GM23338 (cell line): ENCODE results near the gene OR5B17.

Experiments
- CREB1 ChIP-seq: fragments of 250-450 bp; sonication (Bioruptor Pico); IDR thresholded peaks from 2 replicates; pipeline ENCODE4 v1.5.0; 2020; ENCODE audit warnings: low read depth, mild to moderate bottlenecking, moderate library complexity
- CTCF ChIP-seq, 2 experiments: fragments of 200-600 bp in 1 of 2; sonication (generic) in 1 of 2; conservative IDR thresholded peaks; 2 replicates each; pipeline versions ENCODE4 v1.5.1 to v1.6.1; 2016 to 2017; ENCODE audit warnings: antibody characterized with exemption in 2 of 2, low read depth in 2 of 2, mild to moderate bottlenecking in 2 of 2, moderate library complexity in 1 of 2
- ETS1 ChIP-seq: IDR thresholded peaks from 2 replicates; pipeline ENCODE4 v1.6.1; 2016; ENCODE audit warnings: antibody characterized with exemption
- EZH2 ChIP-seq: fragments of 200-600 bp; sonication (generic); IDR thresholded peaks from one replicate; pipeline ENCODE4 v1.8.0; 2017; ENCODE audit warnings: antibody characterized with exemption, mild to moderate bottlenecking, low read depth; ENCODE audit not compliant: unreplicated experiment
- EZH2phosphoT487 ChIP-seq: fragments of 200-600 bp; sonication (generic); IDR thresholded peaks from one replicate; pipeline ENCODE4 v1.8.1; 2018; ENCODE audit warnings: antibody characterized with exemption; ENCODE audit not compliant: unreplicated experiment
- JUNB ChIP-seq: IDR thresholded peaks from one replicate; pipeline ENCODE4 v1.6.1; 2016; ENCODE audit warnings: antibody characterized with exemption; ENCODE audit not compliant: unreplicated experiment
- NANOG ChIP-seq: IDR thresholded peaks from 2 replicates; pipeline ENCODE4 v1.6.1; 2016; ENCODE audit warnings: antibody characterized with exemption, borderline replicate concordance
- POLR2AphosphoS5 ChIP-seq: IDR thresholded peaks from 2 replicates; pipeline ENCODE4 v1.6.1; 2016; ENCODE audit warnings: antibody characterized with exemption, low read depth
- REST ChIP-seq: IDR thresholded peaks from one replicate; pipeline ENCODE4 v1.6.1; 2018; ENCODE audit warnings: antibody characterized with exemption; ENCODE audit not compliant: unreplicated experiment
- ZNF462 ChIP-seq: fragments of 250-450 bp; sonication (Bioruptor Pico); IDR thresholded peaks from 2 replicates; pipeline ENCODE4 v1.5.0; 2020; ENCODE audit warnings: mild to moderate bottlenecking, moderate library complexity

- TF ChIP-seq JUNB, result no peak
- no peak for TF ChIP-seq CTCF (conservative IDR thresholded peaks at IDR 0.05; ENCODE audit: low read depth in 2 of 2)
- TF ChIP-seq REST, result no peak
- no peak for TF ChIP-seq EZH2
- TF ChIP-seq POLR2AphosphoS5, result no peak
- TF ChIP-seq ETS1, result no peak
- TF ChIP-seq EZH2phosphoT487, result no peak
- TF ChIP-seq CREB1 (CRISPR knock-in tag), result no peak
- TF ChIP-seq NANOG, result no peak
- TF ChIP-seq ZNF462, result no peak
These were observed 13.7 kb downstream of the OR5B17 start for GRCh38 chr11:58345204-58345603.
